DOHH2 (cell line): ENCODE data around the gene CLEC12A.

Source experiments
- H3F3A ChIP-seq: fragments of 200-600 bp; sonication (generic), shearing (Covaris generic); 2 replicates; pipeline ENCODE4 v1.6.0; 2016; ENCODE audit warnings: antibody characterized with exemption, mild to moderate bottlenecking; ENCODE audit not compliant: control insufficient read depth, insufficient read depth
- H3K27ac ChIP-seq: fragments of 200-600 bp; sonication (generic); 2 replicates; pipeline ENCODE4 v1.5.1; 2014; ENCODE audit warnings: low read depth, mild to moderate bottlenecking, low read length, moderate library complexity
- H3K27me3 ChIP-seq: fragments of 200-600 bp; sonication (generic); 2 replicates; pipeline ENCODE4 v1.6.1; 2014; ENCODE audit warnings: mild to moderate bottlenecking, low read length, mixed read lengths; ENCODE audit not compliant: control insufficient read depth
- H3K36me3 ChIP-seq: fragments of 200-600 bp; sonication (generic); 2 replicates; pipeline ENCODE4 v1.6.1; 2014; ENCODE audit warnings: mild to moderate bottlenecking, low read length, moderate library complexity, mixed read lengths; ENCODE audit not compliant: control insufficient read depth
- H3K4me1 ChIP-seq: fragments of 200-600 bp; sonication (generic); 2 replicates; pipeline ENCODE4 v1.6.1; 2014; ENCODE audit warnings: mild to moderate bottlenecking, low read length, mixed read lengths; ENCODE audit not compliant: control insufficient read depth
- H3K4me2 ChIP-seq: fragments of 200-600 bp; sonication (generic); 2 replicates; pipeline ENCODE4 v1.6.0; 2014; ENCODE audit warnings: mild to moderate bottlenecking, low read length, moderate library complexity
- H3K4me3 ChIP-seq: fragments of 200-600 bp; sonication (generic); 2 replicates; pipeline ENCODE4 v1.5.1; 2014; ENCODE audit warnings: mild to moderate bottlenecking, low read length, mixed read lengths
- H3K79me2 ChIP-seq: fragments of 200-600 bp; sonication (generic); 2 replicates; pipeline ENCODE4 v1.6.1; 2014; ENCODE audit warnings: mild to moderate bottlenecking, low read length, mixed read lengths; ENCODE audit not compliant: control insufficient read depth
- H3K9me2 ChIP-seq: fragments of 200-600 bp; sonication (generic); replicated peaks from 2 replicates; pipeline ENCODE4 v1.6.1; 2014; ENCODE audit warnings: mild to moderate bottlenecking, low read length, mixed read lengths; ENCODE audit not compliant: control insufficient read depth
- H3K9me3 ChIP-seq: fragments of 200-600 bp; sonication (generic); 2 replicates; pipeline ENCODE4 v1.6.1; 2014; ENCODE audit warnings: antibody characterized with exemption, low read length, mixed read lengths; ENCODE audit not compliant: control insufficient read depth, insufficient read depth
- H4K20me1 ChIP-seq: fragments of 200-600 bp; sonication (generic); 2 replicates; pipeline ENCODE4 v1.6.0; 2014; ENCODE audit warnings: low read depth, mild to moderate bottlenecking, antibody characterized with exemption, low read length, moderate library complexity; ENCODE audit not compliant: control insufficient read depth, insufficient read depth
- CTCF ChIP-seq: fragments of 200-600 bp; sonication (generic); IDR thresholded peaks from one replicate; pipeline ENCODE4 v1.5.1; 2014; ENCODE audit warnings: antibody characterized with exemption, mild to moderate bottlenecking, low read depth, low read length; ENCODE audit not compliant: poor library complexity, severe bottlenecking
- EZH2phosphoT487 ChIP-seq: fragments of 200-600 bp; sonication (generic); IDR thresholded peaks from 2 replicates; pipeline ENCODE4 v1.6.1; 2017; ENCODE audit warnings: borderline replicate concordance, mild to moderate bottlenecking, antibody characterized with exemption, low read length, moderate library complexity, mixed read lengths

CLEC12A gene

GRCh38 chr12:9941838-9942237 lies 29.4 kb upstream of the CLEC12A start:
- no peak overlapping the region for H3K4me3 ChIP-seq
- no peaks in the 10 kb centered on the region for H3K79me2 ChIP-seq
- H3F3A ChIP-seq: no peaks in the 10 kb centered on the region
- no peaks in the 10 kb centered on the region for H3K9me3 ChIP-seq
- H3K27ac ChIP-seq: no peak overlapping the region
- no peaks in the 10 kb centered on the region for H3K9me2 ChIP-seq
- H3K36me3 ChIP-seq: no peaks in the 10 kb centered on the region
- peaks cover 6% of the 10 kb centered on the region for H3K27me3 ChIP-seq
- H3K4me2 ChIP-seq: no peak overlapping the region
- no peaks in the 10 kb centered on the region for H3K4me1 ChIP-seq
- TF ChIP-seq EZH2phosphoT487 (no peak), CTCF (no peak)
- no peaks in the 10 kb centered on the region for H4K20me1 ChIP-seq

- H3K4me2 ChIP-seq: no peak overlapping the region
- H3K9me2 ChIP-seq: no peaks in the 10 kb centered on the region
- H3K79me2 ChIP-seq: no peaks in the 10 kb centered on the region
- no peaks in the 10 kb centered on the region for H3K4me1 ChIP-seq
- H3K36me3 ChIP-seq: no peaks in the 10 kb centered on the region
- no peaks in the 10 kb centered on the region for H3F3A ChIP-seq
- H4K20me1 ChIP-seq: no peaks in the 10 kb centered on the region
- no peak overlapping the region for H3K4me3 ChIP-seq
- H3K27ac ChIP-seq: no peak overlapping the region
- no peaks in the 10 kb centered on the region for H3K9me3 ChIP-seq
- TF ChIP-seq EZH2phosphoT487: no peak
- TF ChIP-seq CTCF: no peak
- peaks cover 6% of the 10 kb centered on the region for H3K27me3 ChIP-seq
These were observed 28.0 kb upstream of the CLEC12A start for GRCh38 chr12:9943240-9943639.

GRCh38 chr12:9944391-9944790 lies 26.8 kb upstream of the CLEC12A start:
- Histone ChIP-seq H3K9me2 (no peaks in the 10 kb centered on the region), H3K9me3 (no peaks in the 10 kb centered on the region), H4K20me1 (no peaks in the 10 kb centered on the region), H3F3A (no peaks in the 10 kb centered on the region), H3K4me3 (no peak overlapping the region), H3K4me1 (no peaks in the 10 kb centered on the region), H3K27ac (no peak overlapping the region), H3K4me2 (no peak overlapping the region), H3K36me3 (no peaks in the 10 kb centered on the region), H3K27me3 (peaks cover 11% of the 10 kb centered on the region), H3K79me2 (no peaks in the 10 kb centered on the region)
- TF ChIP-seq EZH2phosphoT487 (no peak), CTCF (no peak)

GRCh38 chr12:9947674-9948073 lies 23.5 kb upstream of the CLEC12A start:
- Histone ChIP-seq H3F3A (no peaks in the 10 kb centered on the region), H4K20me1 (no peaks in the 10 kb centered on the region), H3K36me3 (no peaks in the 10 kb centered on the region), H3K79me2 (no peaks in the 10 kb centered on the region), H3K9me3 (no peaks in the 10 kb centered on the region), H3K27ac (no peak overlapping the region), H3K4me2 (no peak overlapping the region), H3K4me3 (no peak overlapping the region), H3K27me3 (peaks cover 13% of the 10 kb centered on the region), H3K9me2 (no peaks in the 10 kb centered on the region), H3K4me1 (no peaks in the 10 kb centered on the region)
- no peak for TF ChIP-seq EZH2phosphoT487
- no peak for TF ChIP-seq CTCF
